Mesothelial cell of epicardium (in vitro differentiated cells): ENCODE results near the gene GGACT. TPM values are rescaled to one million over a fixed set of nuclear protein-coding genes. Genes with fewer than 3 reads are reported as not detected.

ENCODE experiments used
- DNase-seq, 2 experiments: peaks; one replicate each; pipeline ENCODE4 v3.0.0; 2021; ENCODE audit warnings: low spot score in 2 of 2; ENCODE audit not compliant: unreplicated experiment in 2 of 2
- H3K27ac Mint-ChIP-seq: 2 replicates; pipeline ENCODE4 v1.8.0; 2021; ENCODE audit warnings: mixed read lengths
- H3K27me3 Mint-ChIP-seq: 2 replicates; pipeline ENCODE4 v1.8.0; 2021; ENCODE audit warnings: low read depth, mixed read lengths
- H3K36me3 Mint-ChIP-seq: 2 replicates; pipeline ENCODE4 v1.8.0; 2021; ENCODE audit warnings: mixed read lengths
- H3K4me1 Mint-ChIP-seq: 2 replicates; pipeline ENCODE4 v1.8.0; 2021; ENCODE audit warnings: mixed read lengths
- H3K4me3 Mint-ChIP-seq: 2 replicates; pipeline ENCODE4 v1.8.0; 2021; ENCODE audit warnings: mild to moderate bottlenecking, moderate library complexity, mixed read lengths
- H3K9me3 Mint-ChIP-seq: 2 replicates; pipeline ENCODE4 v1.8.0; 2021; ENCODE audit warnings: mixed read lengths
- CTCF ChIP-seq: fragments of 200-600 bp; sonication (generic); IDR thresholded peaks from one replicate; pipeline ENCODE4 v1.5.0; 2021; ENCODE audit warnings: antibody characterized with exemption; ENCODE audit not compliant: unreplicated experiment
- total RNA-seq: library from RNA; stranded (reverse); gene quantifications from 3 replicates; pipeline ENCODE4 v1.2.1, GENCODE V29; 2021

Gene GGACT
- total RNA-seq, 1 donor from 2014 or later, result 6.6 TPM

DNA sequence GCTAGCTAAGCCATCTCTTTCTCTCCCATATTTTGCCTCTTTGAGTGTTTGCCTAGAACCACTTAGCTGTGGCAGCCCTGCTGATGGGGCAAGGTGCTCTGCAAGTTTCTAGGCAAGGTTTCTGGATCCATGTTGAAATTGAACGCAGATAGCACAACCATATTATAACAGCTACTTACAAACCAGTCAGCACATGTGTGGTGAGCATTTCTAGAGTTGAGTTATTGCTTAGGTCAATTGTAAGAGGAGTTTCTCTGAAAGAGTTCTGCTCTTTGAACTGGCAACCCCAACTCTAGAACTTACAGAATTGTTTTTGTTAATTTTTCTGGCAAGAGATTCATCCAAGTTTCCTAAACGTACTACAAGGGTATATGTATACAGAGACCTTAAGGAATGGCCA lies 103.3 kb downstream of the GGACT start:
- H3K27ac Mint-ChIP-seq, result no peak overlapping the region
- TF ChIP-seq CTCF, result no peak
- H3K4me1 Mint-ChIP-seq, result peaks cover 1% of the 10 kb centered on the region
- DNase-seq, result no peak
- no peaks in the 10 kb centered on the region for H3K9me3 Mint-ChIP-seq
- no peak overlapping the region for H3K4me3 Mint-ChIP-seq
- H3K36me3 Mint-ChIP-seq, result no peaks in the 10 kb centered on the region
- no peaks in the 10 kb centered on the region for H3K27me3 Mint-ChIP-seq

DNA sequence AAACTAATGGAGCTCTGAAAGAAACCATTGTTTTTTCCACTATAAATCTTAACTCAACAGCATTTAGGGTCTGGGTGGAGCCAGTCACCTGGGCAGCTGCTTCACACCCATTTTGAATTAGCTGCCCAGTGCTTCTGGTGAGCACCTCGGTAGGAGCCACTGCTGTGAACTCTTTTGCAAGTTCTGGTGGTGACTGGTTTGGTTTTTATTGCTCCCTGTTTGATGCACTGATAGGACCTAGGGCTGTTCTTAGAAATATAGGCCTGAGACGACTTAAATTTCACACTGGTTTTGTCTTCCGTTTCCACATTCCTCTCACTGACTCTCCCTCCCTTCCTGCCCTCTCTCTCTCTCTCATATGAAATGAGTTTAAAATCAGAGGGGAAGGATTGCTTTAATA lies 103.9 kb downstream of the GGACT start:
- Mint-ChIP-seq H3K27me3 (no peaks in the 10 kb centered on the region), H3K4me1 (peaks cover 1% of the 10 kb centered on the region), H3K36me3 (no peaks in the 10 kb centered on the region), H3K27ac (no peak overlapping the region), H3K4me3 (no peak overlapping the region), H3K9me3 (no peaks in the 10 kb centered on the region)
- TF ChIP-seq CTCF, result no peak
- no peak for DNase-seq

- no peaks in the 10 kb centered on the region for H3K9me3 Mint-ChIP-seq
- no peak for DNase-seq
- H3K27me3 Mint-ChIP-seq, result no peaks in the 10 kb centered on the region
- no peak overlapping the region for H3K27ac Mint-ChIP-seq
- peaks cover 1% of the 10 kb centered on the region for H3K4me1 Mint-ChIP-seq
- H3K36me3 Mint-ChIP-seq, result no peaks in the 10 kb centered on the region
- TF ChIP-seq CTCF, result no peak
- H3K4me3 Mint-ChIP-seq, result no peak overlapping the region
Observed at GRCh38 chr13:100483841-100484381, 104.7 kb downstream of the GGACT start.

DNA sequence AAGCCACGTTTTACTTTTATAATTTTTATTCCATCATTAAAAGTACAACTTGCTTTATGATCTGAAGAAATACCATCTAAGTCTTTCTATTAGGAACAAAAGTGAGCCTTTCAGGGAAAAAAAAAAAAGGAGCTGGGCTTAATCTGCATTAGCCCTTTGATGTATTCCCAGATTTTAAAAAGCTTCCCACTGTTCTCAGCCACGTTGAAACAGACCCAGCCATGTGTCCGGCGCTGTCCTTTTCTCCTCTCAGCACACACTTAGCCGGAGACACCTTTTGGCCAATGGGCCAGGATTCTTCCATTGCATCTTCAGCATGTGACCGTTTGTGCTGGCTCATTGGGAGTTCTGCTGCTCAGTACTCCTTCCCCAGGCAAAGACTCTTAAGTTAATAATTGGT lies 105.5 kb downstream of the GGACT start:
- Mint-ChIP-seq H3K36me3 (no peaks in the 10 kb centered on the region), H3K27me3 (no peaks in the 10 kb centered on the region), H3K9me3 (no peaks in the 10 kb centered on the region), H3K27ac (no peak overlapping the region), H3K4me1 (peaks cover 1% of the 10 kb centered on the region), H3K4me3 (no peak overlapping the region)
- TF ChIP-seq CTCF, result no peak
- no peak for DNase-seq

GRCh38 chr13:100480676-100481075 lies 107.9 kb downstream of the GGACT start:
- no peak for DNase-seq
- no peaks in the 10 kb centered on the region for H3K36me3 Mint-ChIP-seq
- no peaks in the 10 kb centered on the region for H3K27me3 Mint-ChIP-seq
- no peaks in the 10 kb centered on the region for H3K9me3 Mint-ChIP-seq
- no peak overlapping the region for H3K4me3 Mint-ChIP-seq
- peaks cover 1% of the 10 kb centered on the region for H3K4me1 Mint-ChIP-seq
- no peak for TF ChIP-seq CTCF
- H3K27ac Mint-ChIP-seq, result no peak overlapping the region

Other genes starting within 250 kb of the GGACT start
- 37.5 to 40.9 TPM (median 39.3 TPM) in 3 replicates for gene TMTC4, start 86.0 kb upstream of the GGACT start, total RNA-seq